HG03139 (cell line): ENCODE results near the gene CRAT.

Experiments
- ATAC-seq: cut with Tn5 transposase; IDR thresholded peaks from one replicate; pipeline ENCODE4 v1.9.1; 2021; ENCODE audit not compliant: unreplicated experiment

The CRAT gene

GRCh38 chr9:129110740-129111527, at the start of gene CRAT, which contains the start of gene PTPA:
Gene CRAT (minus strand): TSS chr9:129110793. CDS start chr9:129110509, 284 bp downstream.
Gene PTPA (plus strand): TSS chr9:129111415. CDS start chr9:129111601, 186 bp downstream.
- peak; percentile 75 for ATAC-seq

DNA sequence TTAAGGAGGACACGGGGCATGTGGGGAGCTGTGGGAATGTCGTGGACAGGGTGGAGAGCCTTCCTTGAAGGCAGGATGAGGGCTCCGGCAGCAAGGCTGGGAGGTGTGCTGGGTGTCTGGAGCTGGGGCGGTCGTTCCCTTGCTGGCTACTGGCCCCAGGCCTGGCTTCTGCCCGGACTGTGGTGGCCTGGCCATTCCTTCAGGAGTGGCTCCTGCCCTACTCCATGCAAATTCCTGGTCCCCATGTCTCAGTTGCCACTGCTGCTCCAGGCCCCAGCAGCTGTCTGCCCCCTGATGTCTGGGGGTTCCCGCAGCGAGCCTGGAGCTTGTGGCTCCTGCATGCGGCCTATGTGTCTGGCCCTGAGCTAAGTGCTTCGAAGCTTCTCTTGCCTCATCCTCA, 45.6 kb upstream of the CRAT start:
- ATAC-seq, result no peak

DNA sequence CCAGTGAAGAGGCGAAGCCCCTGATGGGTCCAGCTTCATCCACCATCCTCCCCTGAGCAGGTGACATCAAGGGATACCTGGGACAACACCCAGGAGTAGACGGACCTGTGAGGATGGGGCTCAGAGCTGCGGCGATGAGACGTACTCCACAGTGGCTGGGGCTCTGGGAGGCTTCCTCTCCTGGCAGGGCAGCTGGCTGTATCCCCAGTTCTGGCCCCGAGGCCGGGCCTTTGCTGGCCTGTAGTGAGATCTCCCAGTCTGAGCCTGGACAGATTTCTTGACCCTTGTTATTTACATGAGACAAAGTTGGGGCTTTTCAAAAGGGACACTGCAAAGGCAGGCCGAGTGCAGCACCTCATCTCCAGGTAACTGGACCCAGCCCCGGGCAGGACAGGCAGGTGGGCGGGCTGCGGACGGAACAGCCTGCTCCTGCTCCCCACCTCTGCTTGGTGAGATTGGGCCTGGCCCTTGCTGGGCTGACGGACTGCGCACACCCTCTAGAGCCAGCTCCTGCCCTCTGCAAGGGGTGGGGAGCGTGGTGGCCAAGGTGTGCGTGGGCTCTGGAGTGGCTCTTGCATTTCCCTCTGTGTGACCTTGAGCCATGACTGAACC, 44.4 kb upstream of the CRAT start:
- ATAC-seq, result no peak

DNA sequence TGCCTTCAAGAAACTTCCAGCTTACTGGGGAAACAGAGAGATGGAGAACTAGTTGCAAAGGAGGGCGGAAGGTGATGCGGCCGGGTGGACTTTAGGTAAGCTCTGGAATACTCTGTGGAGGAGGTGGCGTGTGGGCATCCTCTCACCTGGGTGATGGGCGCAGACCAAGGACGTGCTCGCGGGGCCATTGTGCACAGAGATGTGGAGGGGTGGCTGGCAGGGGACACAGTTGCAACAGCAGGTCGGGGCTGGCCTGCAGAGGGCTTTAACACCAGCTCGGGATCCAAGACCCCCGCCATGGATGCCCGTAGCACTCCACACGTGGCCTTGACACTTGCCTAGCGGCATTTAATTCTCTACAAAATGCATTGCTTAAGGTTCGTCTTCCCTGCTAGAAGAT, 40.9 kb upstream of the CRAT start:
- ATAC-seq, result no peak

GRCh38 chr9:129150672-129151211, 40.1 kb upstream of the CRAT start:
- ATAC-seq, result no peak

DNA sequence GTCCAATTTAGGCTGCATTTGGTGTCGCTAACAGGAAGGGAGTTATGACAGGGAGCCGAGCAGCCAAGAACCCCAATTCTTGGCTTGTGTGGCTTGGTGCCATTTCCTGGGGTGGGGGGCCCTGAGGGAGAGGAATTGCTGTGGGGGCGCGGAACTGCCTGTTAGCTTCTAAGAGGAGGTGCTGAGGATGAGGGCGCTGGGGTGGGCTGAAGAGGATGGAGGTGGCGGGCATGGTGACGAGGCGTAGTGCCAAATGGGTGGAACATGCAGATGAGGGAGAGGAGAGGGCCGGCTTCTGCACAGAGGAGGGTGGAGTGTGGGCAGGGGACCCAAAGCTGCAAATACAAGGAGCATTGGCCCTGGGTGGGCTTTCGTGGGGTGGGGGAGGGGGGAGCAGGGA, 39.5 kb upstream of the CRAT start:
- no peak for ATAC-seq

DNA sequence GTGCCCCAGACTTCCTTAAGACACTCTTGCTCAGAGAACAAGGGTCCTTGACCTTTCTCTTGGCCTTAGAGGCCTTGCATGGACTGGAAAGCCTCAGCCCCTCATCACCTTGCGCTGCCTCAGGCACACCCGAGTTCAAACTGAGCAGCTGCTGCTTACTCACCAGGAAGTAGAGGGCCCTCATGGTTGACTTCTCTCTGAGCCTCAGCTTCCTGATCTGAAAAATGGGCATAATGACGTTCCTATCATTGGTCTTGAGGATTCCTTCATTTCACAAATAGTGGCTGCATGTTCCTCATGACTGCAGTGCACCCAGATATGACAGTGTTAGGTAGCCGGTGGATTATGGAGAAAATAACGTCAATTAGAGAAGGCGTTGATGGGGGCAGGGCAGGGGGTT, 38.8 kb upstream of the CRAT start:
- no peak for ATAC-seq

DNA sequence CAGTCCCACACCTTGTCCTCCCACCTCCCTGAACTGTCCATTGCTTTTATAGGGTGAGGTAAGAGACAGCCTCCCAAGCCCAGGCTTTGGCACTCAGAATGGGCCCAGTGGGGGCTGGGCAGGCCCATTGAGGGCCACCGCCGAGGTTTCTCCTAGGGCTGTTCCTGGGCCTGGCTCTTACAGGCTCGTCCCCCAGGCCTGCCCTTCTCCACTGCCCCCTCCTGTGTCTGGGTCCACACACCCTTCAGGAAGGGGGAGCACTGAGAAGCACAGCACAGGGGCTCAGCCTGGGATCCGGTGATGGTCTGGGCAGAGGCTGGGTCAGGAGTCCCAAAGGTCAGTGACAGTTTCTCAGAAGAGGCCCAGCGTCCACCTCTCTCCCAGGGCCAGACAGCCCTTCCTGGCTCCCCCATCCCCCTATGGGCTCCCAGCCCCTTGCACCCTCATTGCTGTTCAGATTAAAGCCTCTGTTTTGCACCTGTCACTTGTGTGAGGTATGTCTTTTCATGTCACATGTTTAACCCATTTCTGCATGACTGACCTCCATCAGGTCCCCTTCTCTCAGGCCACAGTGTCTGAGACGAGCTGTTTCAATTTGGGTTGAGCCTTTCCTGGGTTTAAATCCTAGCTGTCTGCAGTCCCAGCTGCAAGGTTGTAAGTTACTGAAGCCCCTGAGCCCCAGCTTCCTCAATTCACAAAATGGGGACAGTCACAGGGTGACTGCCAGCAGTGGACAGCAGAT, 38.0 kb upstream of the CRAT start:
- no peak for ATAC-seq

- no peak for ATAC-seq
Measured at GRCh38 chr9:129146441-129146941, 35.9 kb upstream of the CRAT start.

DNA sequence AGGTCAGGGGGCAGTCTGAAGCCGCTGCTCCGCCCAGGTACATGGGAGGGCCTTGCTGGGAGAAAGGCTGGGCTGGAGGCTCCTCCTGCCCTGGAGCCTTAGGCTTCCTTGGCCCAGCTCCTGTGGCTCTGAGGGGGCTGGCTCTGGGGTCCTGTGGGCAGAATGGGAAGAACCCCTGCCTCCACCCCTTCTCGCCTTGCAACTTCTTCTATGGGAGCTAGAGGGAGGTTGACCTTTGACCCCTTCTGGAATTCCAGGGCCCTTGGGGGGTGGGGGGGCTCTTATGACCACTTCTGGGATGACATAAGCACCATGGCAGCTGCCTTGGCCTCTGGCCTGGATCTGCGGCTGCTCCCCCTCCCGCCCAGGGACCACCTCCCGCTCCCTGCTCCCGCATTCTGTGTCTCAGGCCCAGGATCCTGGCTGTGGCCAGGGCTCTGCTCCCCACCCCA, 35.3 kb upstream of the CRAT start:
- ATAC-seq, result no peak

DNA sequence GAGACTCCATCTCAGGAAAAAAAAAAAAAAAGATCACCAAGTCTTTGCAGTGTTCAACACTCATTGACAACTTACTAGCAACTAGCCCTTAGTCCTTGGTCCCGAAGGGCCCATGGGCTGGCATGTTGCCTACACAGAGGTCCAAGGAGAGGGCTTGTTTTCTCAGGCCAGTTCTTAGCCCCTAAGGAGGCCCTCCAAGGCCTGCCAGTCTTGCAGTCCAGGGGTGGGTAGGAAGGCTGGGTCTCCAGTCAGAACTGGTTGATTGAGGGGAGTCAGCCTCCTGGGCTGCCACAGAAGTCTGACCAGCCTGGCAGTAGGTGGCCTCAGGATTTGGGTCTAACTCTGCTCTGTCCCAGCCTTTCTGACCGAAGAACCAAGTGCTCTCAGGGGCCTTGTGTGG, 34.7 kb upstream of the CRAT start:
- no peak for ATAC-seq

- no peak for ATAC-seq
Measured at GRCh38 chr9:129143031-129143927, 32.7 kb upstream of the CRAT start.

GRCh38 chr9:129142138-129142935, 31.7 kb upstream of the CRAT start:
- ATAC-seq, result no peak

GRCh38 chr9:129141066-129142041, 30.8 kb upstream of the CRAT start:
- no peak for ATAC-seq

DNA sequence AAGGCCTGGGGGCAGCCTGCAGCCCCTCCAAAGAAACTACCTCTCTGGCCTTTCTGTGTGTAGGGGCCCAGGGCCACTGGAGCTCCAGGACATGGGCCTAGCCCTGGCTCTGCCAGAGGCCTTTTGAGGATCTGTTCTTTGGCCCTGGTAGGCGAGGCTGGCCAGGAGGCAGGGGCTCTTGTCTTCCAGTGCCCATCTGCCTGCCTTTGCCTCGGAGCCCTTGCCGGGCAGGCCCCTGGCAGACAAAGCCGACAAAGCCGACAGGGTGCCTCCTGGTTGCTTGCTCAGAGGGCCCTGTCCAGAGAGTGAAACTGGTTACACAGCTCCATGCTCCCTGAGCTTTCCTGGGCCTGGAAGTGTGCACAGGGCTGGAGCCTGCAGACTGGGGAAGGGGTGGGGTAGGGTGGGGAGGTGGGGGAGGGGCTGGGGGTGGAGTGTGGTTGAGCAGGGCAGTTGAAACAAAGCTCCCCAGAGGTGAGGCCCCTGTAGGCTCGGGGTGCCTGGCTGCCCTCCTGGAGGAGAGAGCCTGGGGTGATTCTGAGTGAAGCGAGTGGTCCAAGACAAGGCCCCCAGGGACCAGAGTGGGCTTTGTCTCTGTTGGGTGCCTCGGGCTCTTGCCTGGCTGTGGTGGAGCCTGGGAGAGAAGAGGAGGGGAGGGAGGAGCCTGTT, 29.9 kb upstream of the CRAT start:
- peak; percentile 21 for ATAC-seq

DNA sequence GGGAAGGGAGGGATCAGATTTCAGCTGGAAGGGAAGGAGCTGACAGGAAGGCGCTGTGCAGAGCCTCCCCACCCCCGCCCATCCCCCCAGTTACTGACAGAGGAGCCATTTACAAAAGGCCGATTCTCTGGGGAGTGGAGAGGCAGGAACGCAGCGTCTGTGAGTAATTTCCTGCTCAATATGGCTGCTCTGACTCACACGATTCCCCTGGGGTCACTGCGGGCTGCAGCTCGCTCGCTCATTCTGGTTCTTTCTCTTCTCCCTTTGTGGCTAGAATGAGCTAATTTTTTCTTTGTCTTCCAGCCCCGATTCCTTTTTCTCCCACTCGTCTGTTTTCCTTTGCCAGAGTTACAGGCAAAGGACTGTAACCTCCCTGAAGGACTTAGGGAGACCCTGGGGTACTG, 29.4 kb upstream of the CRAT start:
- ATAC-seq, result peak; percentile 38

DNA sequence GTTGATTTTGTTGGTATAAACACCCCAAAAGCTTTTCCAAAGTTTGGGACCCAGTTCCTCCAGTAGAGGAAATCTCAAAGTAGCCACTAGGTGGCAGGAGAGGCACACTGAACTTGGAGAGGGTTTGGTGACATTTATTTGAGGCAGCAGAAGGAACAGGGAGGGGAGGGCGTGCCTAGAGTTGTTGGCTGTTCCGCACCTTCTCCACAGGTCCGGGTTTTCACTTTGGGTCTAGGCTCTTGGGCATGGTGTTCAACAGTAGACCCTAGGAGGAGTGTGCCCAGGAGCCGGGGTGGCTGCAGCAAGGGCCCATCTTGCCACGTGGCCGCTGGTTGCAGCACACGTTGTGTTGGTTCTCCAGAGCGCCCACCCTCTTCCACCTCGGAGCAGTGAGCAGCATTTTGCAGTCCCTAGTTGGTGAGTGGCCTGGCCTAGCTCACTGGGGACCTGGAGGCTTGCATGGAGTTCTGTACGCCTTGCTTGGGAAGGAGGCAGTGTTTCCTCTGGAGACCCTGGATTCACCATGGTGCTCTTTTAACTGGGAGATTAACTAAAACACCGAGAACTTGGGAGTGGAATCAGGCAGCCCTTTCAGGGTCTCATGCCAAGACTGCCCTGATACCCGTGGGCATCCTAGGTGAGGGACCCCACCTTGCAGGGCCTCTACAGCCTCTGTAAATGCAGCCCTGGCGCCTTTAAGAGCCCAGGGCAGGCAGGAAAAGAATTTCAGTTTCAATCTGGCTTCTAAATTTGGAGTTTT, 28.8 kb upstream of the CRAT start:
- peak; percentile 33 for ATAC-seq
